ENCODE measurements around the gene KATNIP. TPM values are rescaled to one million over a fixed set of nuclear protein-coding genes. Genes with fewer than 3 reads are reported as not detected.

The KATNIP gene
- total and polyA plus RNA-seq, 2 of the 13 experiments (the other 11 are each of a cell fraction or from before 2014, with no cell fraction given), result 9.7 to 12.0 TPM

GRCh38 chr16:27579087-27579980, 29.4 kb downstream of the KATNIP start (continued):
- TF ChIP-seq ZNF709 (CRISPR knock-in tag; IDR thresholded peaks at IDR 0.05), result no peak
- TF ChIP-seq HOXA3 (CRISPR knock-in tag; IDR thresholded peaks at IDR 0.05), result peak; percentile 72
- TF ChIP-seq TBP (CRISPR knock-in tag; IDR thresholded peaks at IDR 0.05), result no peak
- no peak for TF ChIP-seq KDM5B (CRISPR knock-in tag; IDR thresholded peaks at IDR 0.05; ENCODE audit: borderline replicate concordance)
- no peak; the same call in 1 of the 2 replicates for TF ChIP-seq CREM (IDR thresholded peaks at IDR 0.05)
- TF ChIP-seq CREM (CRISPR knock-in tag; IDR thresholded peaks at IDR 0.05), result no peak
- TF ChIP-seq ZNF264 (CRISPR knock-in tag; IDR thresholded peaks at IDR 0.05), result 0 out of 2 replicates have a peak, but pooled peaks have one; percentile 55
- TF ChIP-seq ZIK1 (CRISPR knock-in tag; IDR thresholded peaks at IDR 0.05; ENCODE audit: borderline replicate concordance, low read depth), result no peak
- no peak for TF ChIP-seq TAF15 (IDR thresholded peaks at IDR 0.05; ENCODE audit: low read depth, low read length, poor library complexity, severe bottlenecking)
- peak in 1 of 2 experiments; percentile 54; a peak in 2 of 4 replicates for TF ChIP-seq EP300 (IDR thresholded peaks at IDR 0.05; ENCODE audit: low read depth in 2 of 2, low read length in 2 of 2)
- TF ChIP-seq EP300 (CRISPR knock-in tag; IDR thresholded peaks at IDR 0.05; ENCODE audit: borderline replicate concordance), result no peak
- TF ChIP-seq ZNF782 (CRISPR knock-in tag; IDR thresholded peaks at IDR 0.05; ENCODE audit: borderline replicate concordance), result no peak
- TF ChIP-seq STAT5B (CRISPR knock-in tag; IDR thresholded peaks at IDR 0.05), result 0 out of 2 replicates have a peak, but pooled peaks have one; percentile 71
- no peak for TF ChIP-seq USF2 (IDR thresholded peaks at IDR 0.05; ENCODE audit: low read depth, low read length)
- TF ChIP-seq USF2 (CRISPR knock-in tag; IDR thresholded peaks at IDR 0.05; ENCODE audit: borderline replicate concordance), result no peak
- peak; percentile 69 for TF ChIP-seq NR2F6 (IDR thresholded peaks at IDR 0.05)
- TF ChIP-seq NR2F6 (CRISPR knock-in tag; IDR thresholded peaks at IDR 0.05), result peak; percentile 80
- TF ChIP-seq ZSCAN9 (CRISPR knock-in tag; IDR thresholded peaks at IDR 0.05; ENCODE audit: borderline replicate concordance), result no peak
- TF ChIP-seq ZNF615 (CRISPR knock-in tag; IDR thresholded peaks at IDR 0.05; ENCODE audit: borderline replicate concordance), result no peak
- TF ChIP-seq ATF1 (CRISPR knock-in tag; IDR thresholded peaks at IDR 0.05), result no peak
- peak; percentile 26; the same call in 1 of the 2 replicates for TF ChIP-seq ZMYM4 (CRISPR knock-in tag; IDR thresholded peaks at IDR 0.05)
- TF ChIP-seq STAT6 (CRISPR knock-in tag; IDR thresholded peaks at IDR 0.05; ENCODE audit: borderline replicate concordance), result no peak
- no peak; the same call in 1 of the 2 replicates for TF ChIP-seq ZMYM2 (CRISPR knock-in tag; IDR thresholded peaks at IDR 0.05)
- TF ChIP-seq ZNF136 (CRISPR knock-in tag; IDR thresholded peaks at IDR 0.05; ENCODE audit: low read depth), result no peak
- peak; percentile 94 for TF ChIP-seq RARA (CRISPR knock-in tag; IDR thresholded peaks at IDR 0.05)
- no peak for TF ChIP-seq PAWR (CRISPR knock-in tag; IDR thresholded peaks at IDR 0.05; ENCODE audit: borderline replicate concordance)
- no peak for TF ChIP-seq ERF (CRISPR knock-in tag; IDR thresholded peaks at IDR 0.05)
- TF ChIP-seq MBD4 (IDR thresholded peaks at IDR 0.05; ENCODE audit: borderline replicate concordance, low read length), result no peak

All from HepG2 (cell line).